ENCODE measurements around the gene PTPRD.

- no peak for TF ChIP-seq CTCF (conservative IDR thresholded peaks at IDR 0.05; ENCODE audit: low read length)
- no peak for TF ChIP-seq EZH2phosphoT487 (IDR thresholded peaks at IDR 0.05; ENCODE audit: borderline replicate concordance)
Measured at GRCh38 chr9:10235376-10235775, 377.4 kb downstream of the PTPRD start.

Measured in Loucy (cell line).